ENCODE measurements around the gene KCNJ1. TPM values are rescaled to one million over a fixed set of nuclear protein-coding genes. Genes with fewer than 3 reads are reported as not detected.
A peak's percentile ranks its signal among the peaks of the same experiment; 100 is the strongest.

Gene KCNJ1
- total RNA-seq, 2 donors from 2014 or later: 1.1 TPM; not detected in 1

DNA sequence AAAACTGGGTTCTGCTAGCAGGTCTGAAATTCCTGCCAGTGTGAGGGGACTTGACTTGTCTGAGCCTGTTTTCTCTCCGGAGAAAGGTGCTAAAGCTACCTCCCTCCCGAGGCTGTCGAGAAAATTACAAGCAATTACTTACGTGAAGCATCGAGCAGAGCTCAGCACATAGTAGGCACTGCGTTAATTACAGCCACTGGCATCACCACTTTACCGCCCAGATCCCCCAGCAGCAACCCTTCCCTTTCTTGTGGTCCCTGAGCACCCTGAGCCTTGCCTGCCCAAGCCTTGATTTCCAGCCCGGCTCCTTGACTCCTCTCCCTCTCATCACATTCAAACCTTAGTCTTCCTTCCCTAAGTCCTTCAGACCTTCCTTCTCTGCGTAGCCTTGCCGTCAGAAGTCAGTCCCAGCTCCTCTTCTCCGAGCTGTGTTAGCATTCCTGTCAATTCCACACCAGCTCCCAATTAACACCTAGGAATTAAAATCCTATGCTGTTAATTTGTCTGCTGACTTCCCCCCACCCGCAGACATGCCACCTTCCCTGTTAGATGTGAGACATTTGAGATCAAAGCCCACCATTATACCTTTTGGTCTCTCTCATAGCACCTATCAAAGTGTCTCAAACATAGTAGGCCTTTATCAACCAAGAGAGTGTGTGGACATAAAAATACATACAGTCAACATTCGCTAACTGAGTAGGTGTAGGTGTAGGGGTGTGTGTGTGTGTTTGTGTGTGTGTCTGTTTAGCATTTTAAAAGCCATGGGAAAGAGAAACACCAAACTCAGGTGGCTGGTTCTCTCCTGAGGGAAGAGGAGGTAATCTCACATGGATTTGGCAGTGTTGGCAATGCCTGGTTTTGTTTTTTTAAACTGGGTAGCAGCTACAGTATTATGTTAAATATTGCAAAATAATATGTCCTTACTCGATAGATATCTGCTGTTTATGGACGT lies 21.2 kb upstream of the KCNJ1 start:
- Histone ChIP-seq H3K9me3 (no peaks in the 10 kb centered on the region), H3K36me3 (no peaks in the 10 kb centered on the region), H3K27ac (no peak overlapping the region), H3K4me3 (no peak overlapping the region), H3K4me1 (ENCODE audit: control insufficient read depth in 1 of 2, low read depth in 2 of 2) (peaks cover 4 to 18% of the 10 kb centered on the region in 2 donors), H3K27me3 (replicated peaks; ENCODE audit: insufficient read depth) (no peaks in the 10 kb centered on the region)
- ATAC-seq (ENCODE audit: insufficient number of reproducible peaks, low FRiP score, low read depth) (no peak), DNase-seq (ENCODE audit: low spot score) (no peak)
- TF ChIP-seq, protein P1, sequence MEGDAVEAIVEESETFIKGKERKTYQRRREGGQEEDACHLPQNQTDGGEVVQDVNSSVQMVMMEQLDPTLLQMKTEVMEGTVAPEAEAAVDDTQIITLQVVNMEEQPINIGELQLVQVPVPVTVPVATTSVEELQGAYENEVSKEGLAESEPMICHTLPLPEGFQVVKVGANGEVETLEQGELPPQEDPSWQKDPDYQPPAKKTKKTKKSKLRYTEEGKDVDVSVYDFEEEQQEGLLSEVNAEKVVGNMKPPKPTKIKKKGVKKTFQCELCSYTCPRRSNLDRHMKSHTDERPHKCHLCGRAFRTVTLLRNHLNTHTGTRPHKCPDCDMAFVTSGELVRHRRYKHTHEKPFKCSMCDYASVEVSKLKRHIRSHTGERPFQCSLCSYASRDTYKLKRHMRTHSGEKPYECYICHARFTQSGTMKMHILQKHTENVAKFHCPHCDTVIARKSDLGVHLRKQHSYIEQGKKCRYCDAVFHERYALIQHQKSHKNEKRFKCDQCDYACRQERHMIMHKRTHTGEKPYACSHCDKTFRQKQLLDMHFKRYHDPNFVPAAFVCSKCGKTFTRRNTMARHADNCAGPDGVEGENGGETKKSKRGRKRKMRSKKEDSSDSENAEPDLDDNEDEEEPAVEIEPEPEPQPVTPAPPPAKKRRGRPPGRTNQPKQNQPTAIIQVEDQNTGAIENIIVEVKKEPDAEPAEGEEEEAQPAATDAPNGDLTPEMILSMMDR (IDR thresholded peaks at IDR 0.05): no peak

DNA sequence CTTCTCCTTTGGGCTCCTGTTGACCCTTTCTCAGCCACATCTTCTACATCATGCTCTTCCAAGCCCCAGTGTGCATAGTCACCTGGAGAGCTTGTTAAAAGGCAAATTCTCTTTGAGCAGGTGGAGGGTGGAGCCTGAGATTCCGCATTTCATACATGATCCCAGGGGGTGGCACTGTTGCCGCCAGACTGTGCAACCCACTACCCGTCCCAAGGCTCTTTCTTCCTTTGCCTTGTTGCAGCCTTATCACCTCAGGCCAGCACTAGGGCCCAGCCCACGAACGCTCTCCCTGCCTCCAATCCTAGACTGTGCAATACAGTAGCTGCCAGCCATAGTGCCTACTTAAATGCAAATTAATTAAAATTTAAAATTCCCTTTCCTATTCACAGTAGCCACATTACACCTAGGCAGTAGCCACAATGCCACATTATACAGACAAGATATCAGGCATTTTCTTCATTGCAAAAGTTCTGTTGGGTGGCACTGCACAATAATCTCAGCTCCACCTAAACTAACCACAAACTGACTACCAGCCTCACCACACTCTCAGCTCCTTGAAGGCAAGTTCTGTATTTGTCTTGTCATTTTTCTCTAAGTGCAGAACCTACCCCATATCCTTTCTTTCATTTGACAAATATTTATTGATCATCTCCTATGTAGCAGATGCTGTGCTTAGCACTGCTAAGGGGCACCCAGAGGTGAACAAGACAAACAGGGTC lies 19.5 kb upstream of the KCNJ1 start:
- no peak for ATAC-seq (ENCODE audit: insufficient number of reproducible peaks, low FRiP score, low read depth)
- H3K27ac ChIP-seq: no peak overlapping the region
- peaks cover 4 to 13% of the 10 kb centered on the region in 2 donors for H3K4me1 ChIP-seq (ENCODE audit: control insufficient read depth in 1 of 2, low read depth in 2 of 2)
- H3K36me3 ChIP-seq: no peaks in the 10 kb centered on the region
- DNase-seq (ENCODE audit: low spot score): no peak
- H3K9me3 ChIP-seq: no peaks in the 10 kb centered on the region
- TF ChIP-seq, protein P1 (IDR thresholded peaks at IDR 0.05): no peak
- no peaks in the 10 kb centered on the region for H3K27me3 ChIP-seq (replicated peaks; ENCODE audit: insufficient read depth)
- H3K4me3 ChIP-seq: no peak overlapping the region

DNA sequence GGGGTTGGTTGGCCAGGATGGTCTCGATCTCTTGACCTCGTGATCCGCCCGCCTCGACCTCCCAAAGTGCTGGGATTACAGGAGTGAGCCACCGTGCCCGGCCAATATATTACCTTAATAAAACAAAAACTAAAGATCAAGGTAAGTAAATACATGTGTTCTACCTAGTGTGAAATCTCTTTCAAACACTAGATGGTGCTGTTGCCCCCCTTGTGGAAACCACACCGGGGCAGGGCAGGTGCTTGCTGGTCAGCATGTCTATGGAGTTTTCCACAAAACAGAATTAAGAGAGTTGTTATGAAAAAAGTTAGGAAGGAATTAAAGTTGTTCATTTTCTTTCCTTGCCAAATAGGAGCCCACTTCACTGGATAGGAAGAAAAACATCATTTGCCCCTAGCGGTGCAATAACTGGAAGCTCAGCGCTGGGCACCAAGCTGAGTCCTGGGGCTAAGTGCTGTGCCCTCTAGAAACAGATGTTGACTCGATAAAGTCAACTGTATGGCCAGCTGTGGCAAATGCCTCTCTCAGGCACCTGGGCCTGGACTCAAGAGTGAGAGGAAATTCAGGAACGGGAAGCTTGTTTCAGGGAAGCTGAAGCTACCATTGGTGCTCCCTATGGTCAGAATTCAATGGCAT lies 17.7 kb upstream of the KCNJ1 start:
- ATAC-seq (ENCODE audit: insufficient number of reproducible peaks, low FRiP score, low read depth) (peak; percentile 33), DNase-seq (ENCODE audit: low spot score) (no peak)
- Histone ChIP-seq H3K36me3 (no peaks in the 10 kb centered on the region), H3K27ac (no peak overlapping the region), H3K4me3 (no peak overlapping the region), H3K9me3 (no peaks in the 10 kb centered on the region), H3K4me1 (ENCODE audit: control insufficient read depth in 1 of 2, low read depth in 2 of 2) (no peaks in the 10 kb centered on the region), H3K27me3 (replicated peaks; ENCODE audit: insufficient read depth) (no peaks in the 10 kb centered on the region)
- TF ChIP-seq, protein P1 (IDR thresholded peaks at IDR 0.05): peak; percentile 88

DNA sequence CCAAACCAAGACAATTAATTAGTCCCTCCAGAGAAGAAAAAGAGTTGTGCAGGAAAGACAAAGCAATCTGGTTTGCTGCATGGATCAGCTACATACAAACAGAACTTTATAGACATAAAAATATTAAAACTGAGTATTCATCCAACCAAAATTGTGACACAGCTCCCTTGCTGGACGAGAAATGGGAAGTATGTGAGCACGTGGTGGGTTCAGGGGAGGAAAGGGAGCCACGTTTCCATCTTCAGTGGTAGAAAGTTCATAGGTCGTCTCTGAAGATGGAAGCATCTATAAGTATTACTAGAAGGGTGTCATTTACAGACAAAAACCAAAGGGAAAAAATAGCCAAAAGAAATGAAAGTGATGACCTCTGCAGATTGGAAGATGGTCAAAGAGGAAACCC lies 17.0 kb upstream of the KCNJ1 start:
- Histone ChIP-seq H3K27me3 (replicated peaks; ENCODE audit: insufficient read depth) (no peaks in the 10 kb centered on the region), H3K9me3 (no peaks in the 10 kb centered on the region), H3K27ac (no peak overlapping the region), H3K36me3 (no peaks in the 10 kb centered on the region), H3K4me1 (ENCODE audit: control insufficient read depth in 1 of 2, low read depth in 2 of 2) (no peaks in the 10 kb centered on the region), H3K4me3 (no peak overlapping the region)
- TF ChIP-seq, protein P1 (IDR thresholded peaks at IDR 0.05): no peak
- DNase-seq (ENCODE audit: low spot score): no peak
- ATAC-seq (ENCODE audit: insufficient number of reproducible peaks, low FRiP score, low read depth): no peak

DNA sequence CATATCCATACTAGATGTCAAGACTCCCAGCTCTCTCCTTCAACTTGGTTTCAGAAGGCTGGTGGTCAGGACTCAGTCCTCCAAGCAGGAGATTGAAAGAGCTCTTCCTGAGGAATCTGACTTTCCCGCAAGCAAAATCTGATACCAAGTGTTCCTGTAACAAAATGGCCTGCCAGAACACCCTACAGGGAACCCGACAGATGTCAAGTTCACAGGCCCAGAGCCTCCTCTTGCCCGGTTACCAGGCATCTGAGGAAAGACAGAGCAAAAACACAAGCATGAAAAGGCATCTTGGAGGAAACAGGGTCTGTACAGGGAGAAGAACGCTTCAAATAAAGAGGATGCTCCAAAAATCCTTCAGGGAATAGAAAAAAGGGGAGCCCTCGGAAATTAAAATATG lies 15.4 kb upstream of the KCNJ1 start:
- H3K4me1 ChIP-seq (ENCODE audit: control insufficient read depth in 1 of 2, low read depth in 2 of 2): no peaks in the 10 kb centered on the region
- no peak for ATAC-seq (ENCODE audit: insufficient number of reproducible peaks, low FRiP score, low read depth)
- no peak overlapping the region for H3K27ac ChIP-seq
- H3K36me3 ChIP-seq: no peaks in the 10 kb centered on the region
- H3K4me3 ChIP-seq: no peak overlapping the region
- DNase-seq (ENCODE audit: low spot score): no peak
- no peaks in the 10 kb centered on the region for H3K27me3 ChIP-seq (replicated peaks; ENCODE audit: insufficient read depth)
- TF ChIP-seq, protein P1 (IDR thresholded peaks at IDR 0.05): no peak
- H3K9me3 ChIP-seq: no peaks in the 10 kb centered on the region

All from thoracic aorta (tissue), 2 donors.